ENCODE results near the gene PRAMEF1.

DNA sequence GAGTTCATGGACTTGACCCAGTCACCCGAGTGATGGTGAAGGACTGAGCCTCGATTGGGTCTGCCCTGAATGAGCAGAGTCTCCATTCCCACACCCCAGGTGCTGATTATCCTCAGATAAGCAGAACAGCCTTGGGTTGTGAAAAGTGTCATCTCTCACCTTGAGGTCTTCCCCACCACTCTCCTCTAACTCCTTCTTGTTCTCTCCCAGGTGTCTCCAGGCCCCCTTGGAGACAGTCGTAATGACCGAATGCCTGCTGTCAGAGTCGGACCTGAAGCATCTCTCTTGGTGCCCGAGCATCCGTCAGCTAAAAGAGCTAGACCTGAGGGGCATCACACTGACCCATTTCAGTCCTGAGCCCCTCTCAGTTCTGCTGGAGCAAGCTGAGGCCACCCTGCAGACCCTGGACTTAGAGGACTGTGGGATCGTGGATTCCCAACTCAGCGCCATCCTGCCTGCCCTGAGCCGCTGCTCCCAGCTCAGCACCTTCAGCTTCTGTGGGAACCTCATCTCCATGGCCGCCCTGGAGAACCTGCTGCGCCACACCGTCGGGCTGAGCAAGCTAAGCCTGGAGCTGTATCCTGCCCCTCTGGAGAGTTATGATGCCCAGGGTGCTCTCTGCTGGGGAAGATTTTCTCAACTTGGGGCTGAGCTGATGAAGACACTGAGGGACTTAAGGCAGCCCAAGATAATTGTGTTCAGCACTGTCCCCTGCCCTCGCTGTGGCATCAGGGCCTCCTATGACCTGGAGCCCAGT lies 14.2 kb upstream of the PRAMEF1 start:
- TF ChIP-seq, protein P1, sequence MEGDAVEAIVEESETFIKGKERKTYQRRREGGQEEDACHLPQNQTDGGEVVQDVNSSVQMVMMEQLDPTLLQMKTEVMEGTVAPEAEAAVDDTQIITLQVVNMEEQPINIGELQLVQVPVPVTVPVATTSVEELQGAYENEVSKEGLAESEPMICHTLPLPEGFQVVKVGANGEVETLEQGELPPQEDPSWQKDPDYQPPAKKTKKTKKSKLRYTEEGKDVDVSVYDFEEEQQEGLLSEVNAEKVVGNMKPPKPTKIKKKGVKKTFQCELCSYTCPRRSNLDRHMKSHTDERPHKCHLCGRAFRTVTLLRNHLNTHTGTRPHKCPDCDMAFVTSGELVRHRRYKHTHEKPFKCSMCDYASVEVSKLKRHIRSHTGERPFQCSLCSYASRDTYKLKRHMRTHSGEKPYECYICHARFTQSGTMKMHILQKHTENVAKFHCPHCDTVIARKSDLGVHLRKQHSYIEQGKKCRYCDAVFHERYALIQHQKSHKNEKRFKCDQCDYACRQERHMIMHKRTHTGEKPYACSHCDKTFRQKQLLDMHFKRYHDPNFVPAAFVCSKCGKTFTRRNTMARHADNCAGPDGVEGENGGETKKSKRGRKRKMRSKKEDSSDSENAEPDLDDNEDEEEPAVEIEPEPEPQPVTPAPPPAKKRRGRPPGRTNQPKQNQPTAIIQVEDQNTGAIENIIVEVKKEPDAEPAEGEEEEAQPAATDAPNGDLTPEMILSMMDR (conservative IDR thresholded peaks at IDR 0.05; ENCODE audit: low read length), result no peak
- TF ChIP-seq EZH2phosphoT487 (IDR thresholded peaks at IDR 0.05; ENCODE audit: borderline replicate concordance), result no peak

Data from Loucy (cell line).